HepG2 (cell line): ENCODE measurements around the gene NME1. TPM values are rescaled to one million over a fixed set of nuclear protein-coding genes. Genes with fewer than 3 reads are reported as not detected.
A peak's percentile ranks its signal among the peaks of the same experiment; 100 is the strongest.

ENCODE experiments used
- CBX2 ChIP-seq, 2 experiments: fragments of 200-600 bp in 1 of 2; sonication (generic); formaldehyde crosslinking in 1 of 2; IDR thresholded peaks; 2 replicates each; pipeline versions ENCODE4 v1.7.0 to v1.8.1; 2018 to 2022; ENCODE audit warnings: low read depth in 2 of 2, low read length in 1 of 2, mild to moderate bottlenecking in 1 of 2, missing genetic modification reagents in 1 of 2
- GLI4 ChIP-seq: sonication (generic); formaldehyde crosslinking; IDR thresholded peaks from 2 replicates; pipeline ENCODE4 v1.5.1; 2020; ENCODE audit warnings: missing genetic modification reagents, mild to moderate bottlenecking, moderate library complexity, borderline replicate concordance
- KIAA2018 ChIP-seq: sonication (generic); formaldehyde crosslinking; IDR thresholded peaks from 2 replicates; pipeline ENCODE4 v1.5.0; 2020; ENCODE audit warnings: mild to moderate bottlenecking, missing genetic modification reagents, borderline replicate concordance
- ZNF275 ChIP-seq: sonication (generic); formaldehyde crosslinking; IDR thresholded peaks from 2 replicates; pipeline ENCODE4 v1.8.0; 2022; ENCODE audit warnings: missing genetic modification reagents, mild to moderate bottlenecking, inconsistent platforms, borderline replicate concordance
- polyA plus RNA-seq, 8 experiments: library from polyadenylated mRNA; depleted of rRNA in 3 of 8; stranded (reverse) in 7 of 8; unstranded in 1 of 8; fragments of >200 nt; fragmentation: Illumina TruSeq in 4 of 8; extraction: Trizol in 4 of 8; gene quantifications; 2 replicates each; pipeline versions ENCODE4 v1.2.1 to v1.2.3, GENCODE V29; 2011 to 2016; ENCODE audit warnings: low read depth in 4 of 8, missing spikeins in 1 of 8, mixed read lengths in 1 of 8; ENCODE audit not compliant: insufficient read depth in 1 of 8
- total RNA-seq, 5 experiments: library from RNA; depleted of rRNA; stranded (reverse); fragments of >200 nt; fragmentation: Illumina TruSeq; extraction: Trizol; gene quantifications; 2 replicates each; pipeline ENCODE4 v1.2.3, GENCODE V29; 2016; ENCODE audit warnings: low read depth in 1 of 5
- TF ChIP-seq, protein P1 (sequence below): sonication (generic); formaldehyde crosslinking; IDR thresholded peaks from 2 replicates; pipeline ENCODE4 v1.4.0; 2020; ENCODE audit warnings: missing genetic modification reagents, mild to moderate bottlenecking, borderline replicate concordance
- TF ChIP-seq, protein P2 (sequence below): sonication (generic); formaldehyde crosslinking; conservative IDR thresholded peaks from 2 replicates; pipeline ENCODE4 v1.4.0; 2020; ENCODE audit warnings: missing genetic modification reagents

NME1 gene
- total and polyA plus RNA-seq, 2 of the 13 experiments (the other 11 are each of a cell fraction or from before 2014, with no cell fraction given): 295 to 516 TPM

- TF ChIP-seq, protein P1, sequence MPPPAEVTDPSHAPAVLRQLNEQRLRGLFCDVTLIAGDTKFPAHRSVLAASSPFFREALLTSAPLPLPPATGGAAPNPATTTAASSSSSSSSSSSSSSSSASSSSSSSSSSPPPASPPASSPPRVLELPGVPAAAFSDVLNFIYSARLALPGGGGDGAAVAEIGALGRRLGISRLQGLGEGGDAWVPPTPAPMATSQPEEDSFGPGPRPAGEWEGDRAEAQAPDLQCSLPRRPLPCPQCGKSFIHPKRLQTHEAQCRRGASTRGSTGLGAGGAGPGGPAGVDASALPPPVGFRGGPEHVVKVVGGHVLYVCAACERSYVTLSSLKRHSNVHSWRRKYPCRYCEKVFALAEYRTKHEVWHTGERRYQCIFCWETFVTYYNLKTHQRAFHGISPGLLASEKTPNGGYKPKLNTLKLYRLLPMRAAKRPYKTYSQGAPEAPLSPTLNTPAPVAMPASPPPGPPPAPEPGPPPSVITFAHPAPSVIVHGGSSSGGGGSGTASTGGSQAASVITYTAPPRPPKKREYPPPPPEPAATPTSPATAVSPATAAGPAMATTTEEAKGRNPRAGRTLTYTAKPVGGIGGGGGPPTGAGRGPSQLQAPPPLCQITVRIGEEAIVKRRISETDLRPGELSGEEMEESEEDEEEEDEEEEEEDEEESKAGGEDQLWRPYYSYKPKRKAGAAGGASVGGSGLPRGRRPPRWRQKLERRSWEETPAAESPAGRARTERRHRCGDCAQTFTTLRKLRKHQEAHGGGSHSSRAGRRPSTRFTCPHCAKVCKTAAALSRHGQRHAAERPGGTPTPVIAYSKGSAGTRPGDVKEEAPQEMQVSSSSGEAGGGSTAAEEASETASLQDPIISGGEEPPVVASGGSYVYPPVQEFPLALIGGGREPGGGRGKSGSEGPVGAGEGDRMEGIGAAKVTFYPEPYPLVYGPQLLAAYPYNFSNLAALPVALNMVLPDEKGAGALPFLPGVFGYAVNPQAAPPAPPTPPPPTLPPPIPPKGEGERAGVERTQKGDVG (CRISPR knock-in tag): no peak
- TF ChIP-seq, protein P2, sequence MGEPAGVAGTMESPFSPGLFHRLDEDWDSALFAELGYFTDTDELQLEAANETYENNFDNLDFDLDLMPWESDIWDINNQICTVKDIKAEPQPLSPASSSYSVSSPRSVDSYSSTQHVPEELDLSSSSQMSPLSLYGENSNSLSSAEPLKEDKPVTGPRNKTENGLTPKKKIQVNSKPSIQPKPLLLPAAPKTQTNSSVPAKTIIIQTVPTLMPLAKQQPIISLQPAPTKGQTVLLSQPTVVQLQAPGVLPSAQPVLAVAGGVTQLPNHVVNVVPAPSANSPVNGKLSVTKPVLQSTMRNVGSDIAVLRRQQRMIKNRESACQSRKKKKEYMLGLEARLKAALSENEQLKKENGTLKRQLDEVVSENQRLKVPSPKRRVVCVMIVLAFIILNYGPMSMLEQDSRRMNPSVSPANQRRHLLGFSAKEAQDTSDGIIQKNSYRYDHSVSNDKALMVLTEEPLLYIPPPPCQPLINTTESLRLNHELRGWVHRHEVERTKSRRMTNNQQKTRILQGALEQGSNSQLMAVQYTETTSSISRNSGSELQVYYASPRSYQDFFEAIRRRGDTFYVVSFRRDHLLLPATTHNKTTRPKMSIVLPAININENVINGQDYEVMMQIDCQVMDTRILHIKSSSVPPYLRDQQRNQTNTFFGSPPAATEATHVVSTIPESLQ (CRISPR knock-in tag): no peak
- TF ChIP-seq KIAA2018 (CRISPR knock-in tag) (no peak), ZNF275 (CRISPR knock-in tag) (peak; percentile 78), GLI4 (CRISPR knock-in tag) (no peak), CBX2 (IDR thresholded peaks at IDR 0.05; ENCODE audit: low read depth, low read length) (no peak), CBX2 (CRISPR knock-in tag; IDR thresholded peaks at IDR 0.05; ENCODE audit: low read depth) (no peak)
Measured at GRCh38 chr17:51166987-51167931, 13.9 kb downstream of the NME1 start (continued).
